GM19455 (cell line): ENCODE measurements around the gene GAS6.

Experiments
- ATAC-seq: cut with Tn5 transposase; IDR thresholded peaks from one replicate; pipeline ENCODE4 v1.9.1; 2021; ENCODE audit not compliant: unreplicated experiment

GAS6 gene

DNA sequence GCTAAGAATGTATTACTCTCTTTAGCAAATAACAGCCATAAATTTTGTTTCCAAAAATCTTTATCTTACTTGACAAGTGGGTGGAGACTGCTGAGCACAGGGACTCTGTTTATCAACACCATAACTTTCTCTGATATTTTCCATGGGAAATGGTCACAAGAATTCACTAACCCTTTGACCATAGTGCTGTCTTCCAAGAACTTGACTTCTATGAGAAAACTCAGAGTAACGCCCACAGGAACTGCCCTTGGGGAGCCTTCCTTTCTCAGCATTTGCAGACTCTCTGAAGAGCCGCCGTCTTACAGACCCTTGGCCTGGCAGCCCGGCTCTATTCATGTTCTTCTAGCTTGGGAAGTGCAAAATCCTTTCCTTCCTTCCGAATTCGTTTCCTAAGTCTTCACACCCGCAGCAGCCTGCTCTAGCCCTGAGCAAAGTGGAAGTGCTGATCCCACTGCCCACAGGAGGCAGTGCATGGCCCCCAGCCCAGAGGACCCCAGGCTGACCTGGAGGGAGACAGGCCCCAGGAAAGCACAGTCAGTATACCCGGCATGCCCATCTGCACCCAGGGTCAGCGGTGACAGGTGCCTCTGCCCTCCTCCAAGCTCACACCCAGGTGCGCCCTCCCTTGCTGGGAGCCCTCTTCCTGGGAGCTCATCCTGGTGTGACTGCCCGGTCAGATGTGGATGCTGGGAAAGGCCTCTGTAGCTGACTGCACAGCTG lies 10.2 kb downstream of the GAS6 start:
- no peak for ATAC-seq

DNA sequence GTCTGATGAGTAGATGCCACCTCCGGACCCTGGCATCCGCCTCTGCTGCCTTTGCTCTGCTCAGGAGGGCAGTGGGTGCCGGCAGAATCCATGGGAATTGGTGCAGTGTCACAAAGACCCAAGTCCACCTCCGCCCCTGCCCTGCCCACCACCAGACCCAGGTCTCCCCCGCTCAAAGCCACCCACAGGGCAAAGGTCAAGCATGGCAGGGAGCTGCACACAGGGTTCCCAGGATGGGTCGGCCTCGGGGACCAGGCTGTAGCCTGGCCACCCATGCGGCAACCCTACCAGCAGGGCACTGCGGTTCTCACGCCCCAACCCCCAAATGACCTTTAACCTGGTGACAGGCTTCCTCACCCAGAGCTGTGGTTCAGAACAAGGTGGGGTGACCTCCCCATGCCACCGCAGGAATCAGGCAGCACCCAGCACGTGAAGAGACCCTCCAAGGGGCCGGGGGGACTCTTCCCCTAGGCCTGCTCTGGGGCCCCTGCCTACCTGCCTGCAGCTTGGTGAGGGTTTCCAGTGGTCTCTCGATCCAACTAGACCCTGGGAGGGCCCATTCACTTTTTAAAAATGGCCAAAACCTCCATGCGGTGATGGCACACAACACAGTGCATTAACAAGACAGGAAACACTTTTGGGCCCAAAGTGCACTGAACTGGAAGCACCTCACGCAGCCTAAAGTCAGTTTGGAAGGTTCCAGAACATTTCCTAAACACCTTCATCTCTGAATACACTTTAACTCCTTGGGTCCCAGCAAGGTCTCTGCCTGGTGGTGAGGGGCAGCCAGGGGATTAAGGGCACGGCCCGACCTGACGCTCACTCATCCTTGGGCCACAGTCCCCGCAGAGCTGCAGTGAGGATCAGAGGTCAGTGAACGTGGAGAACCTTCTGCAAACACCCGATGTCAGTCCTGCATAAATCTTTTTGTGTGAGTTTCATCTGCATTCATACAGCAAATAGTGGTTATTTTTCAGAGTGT lies 11.0 kb downstream of the GAS6 start:
- no peak for ATAC-seq

DNA sequence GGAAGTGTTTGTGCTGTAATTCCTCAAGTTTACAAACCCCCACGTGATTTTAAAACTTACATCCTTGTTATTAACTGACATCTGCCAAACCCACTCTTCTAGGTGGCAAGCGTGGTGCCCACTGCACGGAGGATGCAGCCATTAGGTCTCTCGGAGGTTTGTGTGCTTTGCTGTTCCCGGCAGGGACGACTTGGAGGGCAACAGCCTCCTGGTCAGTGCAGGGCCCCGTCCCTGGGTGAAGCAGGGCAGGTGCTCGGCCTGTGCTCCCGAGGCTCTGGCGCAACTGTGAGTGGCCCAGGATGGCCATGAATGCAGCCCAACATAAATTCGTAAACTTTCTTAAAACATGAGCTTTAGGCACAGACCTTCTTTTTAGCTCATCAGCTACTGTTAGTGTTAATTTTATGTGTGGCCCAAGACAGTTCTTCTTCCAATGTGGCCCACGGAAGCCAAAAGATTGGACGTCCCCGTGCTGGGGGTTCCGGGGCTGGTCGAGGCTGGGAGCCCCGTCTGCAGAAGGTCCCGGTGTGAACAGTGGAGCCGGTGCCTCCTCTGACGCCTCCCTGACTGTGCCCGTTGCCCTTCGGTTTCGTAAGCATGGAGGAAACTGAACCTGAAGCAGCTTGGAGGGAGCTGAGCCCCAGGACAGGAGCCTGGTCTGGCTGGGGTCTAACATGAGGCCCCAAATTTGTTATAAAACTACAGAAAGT lies 11.9 kb downstream of the GAS6 start:
- ATAC-seq = no peak

DNA sequence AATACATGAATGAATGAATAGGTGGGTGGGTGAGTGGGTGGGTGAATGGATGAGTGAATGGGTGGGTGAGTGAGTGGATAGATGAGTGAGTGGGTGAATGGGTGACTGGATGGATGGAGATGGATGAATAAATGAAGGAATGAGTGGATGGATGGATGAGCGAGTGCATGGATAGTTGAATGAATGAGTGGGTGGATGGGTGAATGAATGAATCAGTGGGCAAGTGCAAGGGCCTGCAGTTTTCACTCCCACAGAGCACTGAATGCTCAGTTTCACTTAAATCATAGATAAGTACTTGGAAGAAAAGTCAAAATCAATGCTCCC lies 12.4 kb downstream of the GAS6 start:
- ATAC-seq = no peak

DNA sequence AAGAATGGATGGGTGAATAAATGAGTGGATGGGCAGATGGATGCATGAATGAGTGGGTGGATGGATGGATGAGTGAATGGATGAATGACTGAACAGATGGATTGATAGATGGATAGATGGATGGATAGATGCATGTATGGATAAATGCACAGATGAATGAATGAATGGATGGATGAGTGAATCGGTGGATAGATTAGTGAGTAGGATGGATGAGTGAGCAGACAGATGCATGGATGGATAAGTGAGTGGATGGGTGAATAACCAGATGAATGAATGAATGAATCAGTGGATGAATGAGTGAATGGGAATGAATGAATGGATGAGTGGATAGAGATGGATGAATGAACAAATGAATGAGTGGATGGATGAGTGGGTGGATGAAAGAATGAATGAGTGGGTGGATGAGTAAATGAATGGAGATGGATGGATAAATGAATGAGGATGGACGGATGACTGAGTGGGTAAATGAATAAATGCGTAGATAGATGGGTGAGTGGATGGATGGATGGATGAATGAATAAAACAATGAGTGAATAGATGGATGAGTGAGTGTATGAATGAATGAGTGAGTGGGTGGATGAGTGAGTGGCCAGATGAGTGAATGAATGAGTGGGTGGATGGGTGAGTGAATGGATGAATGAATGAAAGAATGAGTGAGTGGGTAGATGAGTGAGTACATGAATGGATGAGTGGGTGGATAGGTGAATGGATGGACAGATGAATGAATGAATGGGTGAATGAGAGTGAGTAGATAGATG lies 13.0 kb downstream of the GAS6 start:
- ATAC-seq = no peak

DNA sequence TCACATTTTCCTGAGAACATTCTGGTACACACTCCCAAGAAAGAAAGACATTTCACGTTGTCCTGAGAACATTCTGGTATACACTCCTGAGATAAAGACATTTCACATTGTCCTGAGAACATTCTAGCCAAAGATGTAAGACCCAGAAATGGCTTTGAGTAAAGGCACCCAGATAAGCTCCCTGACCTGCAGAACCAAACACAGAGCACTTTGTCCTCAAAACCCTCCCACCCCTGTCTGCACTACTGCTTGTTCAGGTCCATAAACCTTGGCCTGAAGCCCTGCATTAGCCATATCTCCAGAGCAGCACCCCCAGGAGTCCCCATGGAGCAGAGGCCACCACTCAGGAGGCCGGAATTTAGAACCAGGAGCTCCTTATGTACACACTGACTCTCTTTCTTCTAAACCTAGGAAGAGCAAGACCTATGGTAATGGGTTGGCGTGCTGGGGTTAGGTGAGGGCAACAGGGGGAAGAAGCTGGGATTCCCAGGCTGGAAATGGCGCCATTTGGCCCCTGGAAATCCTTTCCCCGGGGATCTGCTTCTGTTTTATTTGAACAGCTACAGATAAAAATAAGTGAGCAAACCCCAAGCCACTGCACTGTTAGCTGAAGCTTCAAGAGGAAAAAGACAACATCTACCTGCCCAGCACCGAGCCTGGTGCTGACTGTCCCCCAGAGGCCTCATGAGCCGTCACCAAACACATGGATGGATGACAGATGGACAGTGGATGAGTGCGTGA lies 13.7 kb downstream of the GAS6 start:
- no peak for ATAC-seq

DNA sequence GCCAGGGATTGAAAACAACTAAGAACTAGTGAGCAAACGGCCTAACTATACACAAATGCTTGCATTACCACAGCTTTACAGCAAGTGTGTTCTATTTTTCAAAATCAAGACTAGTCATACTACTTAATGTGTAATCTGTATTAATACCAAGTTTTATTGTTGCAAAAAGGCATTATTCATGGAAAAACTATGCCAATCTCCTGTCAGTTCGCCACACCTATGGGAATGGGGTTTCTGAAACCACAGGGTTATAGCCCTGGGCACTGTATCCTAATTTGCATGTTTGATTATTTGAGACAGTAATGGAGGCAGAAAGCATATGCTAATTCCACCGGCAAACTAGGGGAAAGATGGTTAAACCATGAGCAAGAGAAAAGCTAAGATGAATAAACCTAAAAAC lies 14.3 kb downstream of the GAS6 start:
- no peak for ATAC-seq

DNA sequence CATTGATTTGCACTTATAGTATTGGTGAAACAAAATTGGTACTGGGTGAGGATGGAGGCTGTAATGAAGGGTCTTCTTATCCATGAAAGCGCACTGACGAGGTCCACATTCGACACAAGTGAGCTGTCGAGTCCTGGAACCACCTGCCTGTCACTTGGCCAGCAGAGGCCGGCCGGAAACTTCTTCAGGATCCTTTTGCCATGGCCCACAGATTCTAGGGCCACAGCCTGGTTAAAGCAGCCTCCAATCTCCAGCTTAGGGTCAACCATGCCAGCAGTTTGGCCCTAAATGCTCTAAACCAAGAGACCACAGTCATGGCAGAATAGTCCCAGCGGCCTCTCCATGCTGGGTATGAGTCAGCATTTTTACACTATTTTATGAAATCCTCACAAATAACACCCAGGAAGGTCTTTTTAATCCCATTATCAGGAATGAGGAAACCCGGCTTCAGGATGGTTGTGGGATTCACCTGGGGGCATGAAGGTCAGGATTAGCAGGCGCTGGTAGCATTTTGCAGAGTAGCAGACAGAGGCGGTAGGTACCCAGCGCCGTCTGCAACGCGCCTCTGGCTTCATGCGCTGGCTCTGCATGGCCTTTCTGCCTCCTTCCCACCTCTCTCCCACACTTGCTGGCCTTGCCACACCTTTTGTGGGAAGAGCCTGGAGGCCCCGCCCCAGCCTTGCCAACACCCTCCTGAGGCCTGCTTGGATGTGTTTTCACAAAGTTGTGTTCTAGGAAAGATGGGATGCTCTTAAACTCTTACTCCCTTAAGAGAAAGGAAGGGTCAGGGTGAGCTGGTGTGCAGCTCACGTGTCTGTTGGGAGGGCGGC lies 15.2 kb downstream of the GAS6 start:
- ATAC-seq = no peak

DNA sequence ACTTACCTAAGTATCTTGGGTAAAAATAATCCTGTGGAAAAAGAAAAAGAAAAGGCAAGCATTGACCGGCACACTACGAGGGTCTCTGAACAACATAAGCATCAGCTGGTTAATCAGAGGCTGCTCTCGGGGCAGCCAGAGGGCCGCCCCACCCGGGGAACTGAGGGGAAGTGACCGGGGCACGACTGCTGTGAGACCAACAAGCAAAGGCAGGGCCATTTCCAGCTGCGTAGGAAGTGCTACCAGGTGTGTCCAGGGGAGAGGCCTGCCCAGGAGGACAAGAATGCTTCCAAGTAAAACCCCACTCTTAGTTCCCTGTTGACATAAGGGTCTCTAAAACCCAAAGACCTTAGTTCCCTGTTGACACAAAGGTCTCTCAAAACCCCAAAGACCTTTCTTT lies 15.9 kb downstream of the GAS6 start:
- ATAC-seq = no peak

DNA sequence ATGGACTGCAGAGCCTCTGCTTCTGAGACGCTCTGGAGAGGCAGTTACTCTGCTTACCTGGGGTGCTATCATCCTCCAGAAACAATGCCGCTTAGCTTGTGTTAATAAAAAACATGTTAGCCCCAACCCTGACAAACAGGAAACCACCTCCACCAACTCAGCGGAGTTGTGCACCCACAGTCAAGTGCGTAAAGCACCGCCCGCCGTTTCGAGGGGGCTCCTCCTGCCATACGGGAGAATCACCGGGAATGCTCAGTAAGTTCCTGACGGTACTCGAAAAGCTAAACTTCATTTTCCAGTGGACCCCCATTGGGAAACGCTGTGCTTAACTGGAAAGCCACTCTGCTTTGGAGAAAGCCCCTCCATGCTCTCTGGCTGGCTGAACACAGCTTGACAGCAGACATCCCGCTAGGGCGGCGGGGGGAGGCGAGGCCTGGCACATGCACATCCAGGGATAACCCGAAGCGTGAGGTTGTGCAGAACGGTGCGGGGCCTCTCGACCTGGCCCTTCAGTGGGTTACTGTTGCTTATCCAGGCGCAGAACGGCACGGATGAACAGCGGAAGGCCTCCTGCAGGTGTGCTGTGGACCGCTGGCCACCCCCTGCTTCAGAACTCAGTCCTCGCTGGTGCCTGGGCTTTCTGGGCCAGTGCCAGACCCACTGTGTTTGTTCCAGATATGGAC lies 17.1 kb downstream of the GAS6 start:
- ATAC-seq = no peak

DNA sequence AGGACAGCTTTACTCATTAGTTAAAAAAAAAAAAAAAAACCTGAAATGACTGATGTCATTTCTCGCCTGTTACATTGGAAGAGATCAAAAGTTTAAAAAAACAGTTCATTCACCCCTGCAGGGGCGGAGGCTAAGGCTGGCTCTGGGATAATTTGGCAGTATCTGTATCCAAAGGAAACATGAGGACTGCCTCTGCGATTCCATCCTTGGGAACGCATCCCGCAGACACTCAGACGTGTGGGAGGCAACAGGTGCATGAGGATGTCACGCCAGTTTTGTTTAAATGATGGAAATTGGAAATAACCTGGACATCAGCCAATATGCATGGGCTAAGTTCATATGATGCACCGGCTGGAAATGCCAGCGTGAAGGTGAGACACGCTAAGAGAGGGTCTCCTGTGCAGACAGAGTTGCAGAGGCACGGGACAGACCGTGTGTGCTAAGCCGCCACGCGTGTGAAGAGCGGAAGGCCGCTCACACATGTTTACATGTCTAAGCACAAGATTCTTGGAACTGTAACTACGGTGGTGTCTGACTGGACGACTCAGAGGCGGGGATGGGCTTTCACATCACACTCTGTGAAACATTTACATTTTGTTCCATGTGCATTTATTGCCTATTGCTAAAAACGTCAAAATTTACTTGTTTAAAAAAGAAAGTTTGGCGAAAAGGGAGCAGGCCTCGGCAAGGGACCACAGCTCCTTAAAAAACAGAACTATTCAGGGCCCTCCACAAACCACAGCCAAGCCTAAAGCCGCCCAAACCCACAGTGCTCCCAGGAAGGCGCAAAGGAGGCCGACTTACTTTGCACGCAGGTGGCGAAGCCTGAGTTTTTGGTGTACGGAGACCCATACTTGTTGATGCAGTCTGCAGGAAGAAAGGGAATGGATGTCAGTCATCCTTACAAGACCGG lies 17.9 kb downstream of the GAS6 start:
- ATAC-seq = no peak

DNA sequence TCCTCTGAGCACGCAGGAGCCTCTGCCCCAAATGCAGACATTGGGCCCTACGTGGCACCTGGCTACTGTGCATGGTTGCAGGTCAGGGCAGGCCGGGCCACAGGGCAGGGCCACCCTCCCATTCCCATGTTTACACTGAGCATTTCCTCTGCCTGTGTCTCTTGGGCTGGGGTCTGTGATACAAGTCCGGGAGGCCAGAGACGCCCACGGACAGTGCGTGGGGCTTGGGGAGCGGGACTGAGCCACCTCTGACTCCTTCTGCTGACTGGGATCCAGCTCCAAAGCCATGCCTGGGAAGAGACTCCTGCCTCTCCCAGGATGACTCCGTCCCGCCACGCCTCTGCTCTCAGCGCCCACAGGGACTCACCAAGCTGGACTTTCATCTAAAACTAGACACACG lies 18.8 kb downstream of the GAS6 start:
- no peak for ATAC-seq

DNA sequence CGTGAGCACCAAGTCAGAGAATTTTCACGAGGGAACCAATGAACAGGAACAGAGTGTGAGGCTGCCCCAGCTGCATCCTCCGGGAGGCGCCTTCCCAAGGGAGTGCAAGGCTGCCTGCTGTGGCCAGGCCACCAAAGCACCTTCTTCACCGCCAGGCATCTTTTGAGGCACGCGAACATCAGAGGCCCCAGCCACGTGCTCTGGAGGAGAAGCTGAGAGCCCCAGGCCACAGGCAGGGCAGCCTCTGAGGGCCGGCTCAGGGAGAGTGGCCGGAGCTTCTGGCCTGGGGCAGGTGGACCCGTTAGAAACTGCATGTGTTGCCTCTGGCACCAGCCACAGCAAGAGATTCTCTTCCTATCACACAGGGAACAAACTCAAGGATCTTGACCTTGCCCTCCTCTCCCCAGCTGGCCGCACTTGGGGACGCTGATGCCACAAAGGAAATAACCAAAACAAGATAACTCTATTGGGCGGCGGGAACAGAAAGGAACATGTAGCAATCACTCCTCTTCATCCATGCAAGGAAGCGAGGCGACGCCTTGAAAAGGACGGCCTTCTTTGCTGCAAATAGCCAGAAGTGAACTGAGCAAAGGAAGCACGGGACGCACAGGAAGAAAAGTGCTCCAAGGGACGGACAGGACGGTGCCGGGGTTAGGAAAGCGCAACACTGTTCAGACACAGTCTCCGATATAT lies 19.9 kb downstream of the GAS6 start:
- no peak for ATAC-seq

DNA sequence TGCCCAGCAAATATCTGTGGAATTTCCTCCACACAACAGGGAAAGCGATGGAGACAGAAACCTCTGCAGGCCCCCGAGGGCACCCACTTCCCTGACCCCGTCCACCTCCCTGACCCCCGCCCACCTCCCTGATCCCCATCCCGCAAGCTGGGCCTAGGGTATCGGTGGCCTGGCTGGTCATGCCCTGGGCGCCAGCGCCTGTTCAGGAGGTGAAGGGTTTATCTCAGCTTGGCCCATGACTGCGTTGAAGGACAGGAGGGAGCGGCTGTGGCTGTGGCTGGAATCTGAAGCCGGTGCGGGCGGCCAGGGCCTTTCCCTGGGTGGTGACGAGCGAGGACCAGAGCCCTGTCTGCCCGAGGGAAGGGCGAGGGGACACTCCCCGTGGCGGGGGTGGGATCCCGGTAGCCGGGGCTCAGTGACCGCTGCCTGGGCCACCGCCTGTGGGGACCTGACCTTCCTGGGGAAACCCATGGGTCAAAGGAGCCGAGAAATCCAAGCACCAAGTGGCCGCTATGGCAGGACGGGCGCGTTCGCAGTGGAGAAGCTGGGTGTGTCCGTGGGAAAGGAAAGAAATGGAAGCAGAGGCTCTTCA lies 20.7 kb downstream of the GAS6 start:
- ATAC-seq = no peak

DNA sequence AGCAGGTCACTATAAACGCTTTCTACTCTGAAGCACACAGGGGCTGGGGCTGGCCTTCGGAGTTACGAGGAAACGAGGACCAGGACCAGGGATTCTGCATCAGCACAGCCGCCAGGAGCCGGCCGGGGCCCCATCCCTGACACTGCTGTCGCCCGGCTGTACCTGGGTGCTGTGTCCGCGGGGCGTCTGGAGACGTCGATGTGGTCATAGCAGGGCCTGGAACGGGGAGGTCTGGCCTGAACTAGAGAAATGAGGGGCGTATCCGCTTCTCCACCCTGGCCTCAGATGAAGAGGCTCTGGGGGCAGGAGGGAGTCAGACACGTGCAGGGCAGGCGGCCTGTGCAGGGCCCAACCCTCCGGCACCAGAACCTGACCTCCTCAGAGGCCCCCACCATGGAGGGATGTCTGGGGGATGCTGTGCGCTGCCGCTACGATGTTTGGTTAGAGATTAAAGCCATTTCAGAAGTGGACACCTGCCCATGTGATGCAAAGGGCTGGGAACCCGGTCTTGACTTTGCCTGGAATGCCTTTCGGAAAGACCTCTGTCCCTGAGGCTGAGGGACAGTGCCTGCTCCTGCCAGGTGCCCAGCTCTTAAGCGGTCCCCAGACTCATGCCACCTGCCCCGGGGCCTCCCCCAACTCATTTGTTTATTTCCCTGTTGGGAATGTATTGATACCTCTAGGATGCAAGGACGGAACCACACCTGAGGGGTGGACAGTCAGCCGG lies 21.4 kb downstream of the GAS6 start:
- ATAC-seq = no peak

DNA sequence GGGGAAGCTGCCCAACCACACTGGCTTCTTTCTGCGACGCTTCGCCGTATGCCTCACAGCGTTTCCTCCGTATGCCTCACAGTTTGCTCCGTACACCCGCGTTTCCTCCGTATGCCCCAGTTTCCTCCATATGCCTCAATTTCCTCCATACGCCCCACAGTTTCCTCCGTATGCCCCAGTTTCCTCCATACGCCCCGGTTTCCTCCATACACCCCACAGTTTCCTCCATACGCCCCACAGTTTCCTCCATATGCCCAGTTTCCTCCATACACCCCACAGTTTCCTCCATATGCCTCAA lies 22.6 kb downstream of the GAS6 start:
- no peak for ATAC-seq
